NB4 (cell line): ENCODE results near the gene ULBP2.

Source experiments
- CTCF ChIP-seq: IDR thresholded peaks from one replicate; pipeline ENCODE4 v1.5.1; 2012; ENCODE audit warnings: low read depth, low read length
- POLR2A ChIP-seq: IDR thresholded peaks from 2 replicates; pipeline ENCODE4 v1.6.1; 2011; ENCODE audit warnings: mild to moderate bottlenecking; ENCODE audit not compliant: insufficient read length; ENCODE audit errors: extremely low read depth

DNA sequence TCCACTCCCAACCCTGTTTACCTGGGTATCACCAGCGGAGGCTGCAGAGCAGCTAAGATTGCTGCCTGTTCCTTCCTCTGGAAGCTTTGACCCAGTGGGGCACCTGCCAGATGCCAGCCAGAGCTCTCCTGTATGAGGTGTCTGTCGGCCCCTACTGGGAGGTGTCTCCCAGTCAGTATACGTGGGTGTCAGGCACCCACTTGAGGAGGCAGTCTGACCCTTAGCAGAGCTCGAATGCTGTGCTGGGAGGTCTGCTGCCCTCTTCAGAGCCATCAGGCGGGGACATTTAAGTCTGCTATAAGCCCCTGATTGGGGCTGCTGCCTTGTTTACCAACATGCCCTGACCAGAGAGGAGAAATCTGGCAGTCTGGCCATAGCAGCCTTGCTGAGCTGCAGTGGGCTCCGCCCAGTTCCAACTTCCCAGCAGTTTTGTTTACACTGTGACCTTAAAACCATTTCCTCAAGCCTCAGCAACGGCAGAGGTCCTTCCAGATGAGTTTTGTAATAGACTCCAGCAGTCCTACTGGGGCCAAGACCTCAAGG is 46.7 kb upstream of the ULBP2 start:
- TF ChIP-seq CTCF (no peak), POLR2A (no peak)
